K562 (cell line): Measurements from ENCODE around the gene ZP3. TPM values are rescaled to one million over a fixed set of nuclear protein-coding genes. Genes with fewer than 3 reads are reported as not detected.

Experiments
- ATAC-seq: fragments of 200-7000 bp; cut with Tn5 transposase; 3 replicates; pipeline ENCODE4 v1.9.1; 2020; ENCODE audit warnings: moderate library complexity
- BruUV-seq: library from RNA; stranded (reverse); fragments of 400-500 nt; replicated peaks from 2 replicates; lab custom pipeline; 2021; lab: Mats Ljungman, UMichigan
- CTCF ChIA-PET: fragments of 300-600 bp; formaldehyde crosslinking; extraction: SDS; loops from one replicate; lab custom pipeline; 2021; ENCODE audit warnings: low intra/inter-chr PET ratio; lab: Yijun Ruan, JAX
- POLR2A ChIA-PET: fragments of 300-600, 350-650 bp; sonication (Branson Sonifier 250); formaldehyde crosslinking; extraction: SDS; loops from one replicate; lab custom pipeline; 2021; ENCODE audit warnings: antibody characterized with exemption, inconsistent platforms; lab: Yijun Ruan, JAX
- DNase-seq, 4 experiments: peaks; one replicate each; pipeline versions ENCODE4 v3.0.0 to v3.0.0-alpha.2; 2011 to 2018; ENCODE audit warnings: low spot score in 3 of 4, mixed read lengths in 3 of 4; ENCODE audit errors: extremely low read depth in 1 of 4
- FAIRE-seq: peaks from 2 replicates; lab custom pipeline; 2011; peaks lifted over from hg19 to GRCh38; lab: Jason Lieb, UNC
- H2AFZ ChIP-seq: 2 replicates; pipeline ENCODE4 v1.6.0; 2011; ENCODE audit warnings: low read depth, low read length, control low read depth, inconsistent platforms
- H3K27ac ChIP-seq: fragments of 200-600 bp; 3 replicates; pipeline ENCODE4 v1.8.0; 2011; ENCODE audit warnings: low read depth, mild to moderate bottlenecking, control low read depth, inconsistent platforms, low read length, moderate library complexity, mixed read lengths; ENCODE audit errors: extremely low read depth
- H3K27me3 ChIP-seq, 2 experiments: fragments of 300-600 bp in 1 of 2; 2 replicates in 1 of 2; 3 replicates in 1 of 2; pipeline versions ENCODE4 v1.6.0 to v1.8.0; 2011; ENCODE audit warnings: inconsistent platforms in 2 of 2, low read length in 2 of 2, mild to moderate bottlenecking in 1 of 2, mixed read lengths in 1 of 2, moderate library complexity in 1 of 2; ENCODE audit not compliant: control insufficient read depth in 2 of 2, insufficient read depth in 2 of 2
- H3K36me3 ChIP-seq: fragments of 300-600 bp; 3 replicates; pipeline ENCODE4 v1.8.0; 2011; ENCODE audit warnings: mild to moderate bottlenecking, low read length, inconsistent platforms; ENCODE audit not compliant: control insufficient read depth, insufficient read depth
- H3K4me1 ChIP-seq, 2 experiments: fragments of 200-600 bp in 1 of 2; replicated peaks in 1 of 2; 2 replicates in 1 of 2; 3 replicates in 1 of 2; pipeline versions ENCODE4 v1.5.1 to v1.8.0; 2011; ENCODE audit warnings: inconsistent platforms in 2 of 2, low read length in 2 of 2, mild to moderate bottlenecking in 1 of 2, mixed read lengths in 1 of 2, moderate library complexity in 1 of 2; ENCODE audit not compliant: control insufficient read depth in 2 of 2, insufficient read depth in 2 of 2
- H3K4me2 ChIP-seq: 2 replicates; pipeline ENCODE4 v1.6.1; 2011; ENCODE audit warnings: low read length, control low read depth, inconsistent platforms, mixed read lengths; ENCODE audit not compliant: insufficient read depth
- H3K4me3 ChIP-seq: fragments of 200-600 bp; sonication (generic), shearing (Covaris generic); 2 replicates; pipeline ENCODE4 v1.5.1; 2016; ENCODE audit warnings: control low read depth, inconsistent platforms
- H3K79me2 ChIP-seq: fragments of 200-600 bp; 3 replicates; pipeline ENCODE4 v1.8.0; 2011; ENCODE audit warnings: low read length, inconsistent platforms; ENCODE audit not compliant: control insufficient read depth, insufficient read depth
- H3K9ac ChIP-seq, 2 experiments: 2 replicates each; pipeline versions ENCODE4 v1.6.0 to v1.6.1; 2011; ENCODE audit warnings: low read depth in 2 of 2, low read length in 2 of 2, control low read depth in 1 of 2, inconsistent platforms in 1 of 2, mild to moderate bottlenecking in 1 of 2, mixed read lengths in 1 of 2; ENCODE audit not compliant: insufficient read depth in 1 of 2
- H3K9me1 ChIP-seq: one replicate; pipeline ENCODE4 v1.6.0; 2011; ENCODE audit warnings: inconsistent platforms, mild to moderate bottlenecking, low read length, moderate library complexity; ENCODE audit not compliant: control insufficient read depth, insufficient read depth
- H3K9me3 ChIP-seq: replicated peaks from 2 replicates; pipeline ENCODE4 v1.5.1; 2011; ENCODE audit warnings: low read depth, low read length, inconsistent platforms; ENCODE audit not compliant: control insufficient read depth, insufficient read depth
- H4K20me1 ChIP-seq: replicated peaks from 2 replicates; pipeline ENCODE4 v1.6.1; 2011; ENCODE audit warnings: low read length, inconsistent platforms, mixed read lengths; ENCODE audit not compliant: control insufficient read depth, insufficient read depth
- ELF1 ChIP-seq: fragments of 200-800 bp; sonication (Bioruptor generic); IDR thresholded peaks from 2 replicates; pipeline ENCODE4 v1.6.1; 2016; ENCODE audit warnings: missing genetic modification characterization, missing compliant biosample characterization
- LEF1 ChIP-seq: fragments of 450-650 bp; IDR thresholded peaks from 2 replicates; pipeline ENCODE4 v1.6.1; 2016; ENCODE audit warnings: mild to moderate bottlenecking
- RAD21 ChIP-seq, 2 experiments: fragments of 250-450 bp in 1 of 2; fragments of 450-650 bp in 1 of 2; sonication (Bioruptor Pico) in 1 of 2; formaldehyde crosslinking in 1 of 2; IDR thresholded peaks in 1 of 2; conservative IDR thresholded peaks in 1 of 2; 2 replicates each; pipeline versions ENCODE4 v1.4.0 to v1.8.0; 2020 to 2022; ENCODE audit warnings: mild to moderate bottlenecking in 2 of 2, moderate library complexity in 1 of 2
- SIRT6 ChIP-seq: IDR thresholded peaks from one replicate; pipeline ENCODE4 v1.6.1; 2012; ENCODE audit warnings: low read depth, mild to moderate bottlenecking, control low read depth, inconsistent platforms, low read length, moderate library complexity
- WGBS: fragments of 100-300 bp; shearing (Covaris generic); methylation state at CpG from one replicate; pipeline ENCODE4 v1.1.6; 2016; ENCODE audit warnings: low coverage, mixed read lengths; ENCODE audit not compliant: insufficient coverage; ENCODE audit errors: missing lambda C conversion rate; 5-methylcytosine and 5-hydroxymethylcytosine counted together
- in situ Hi-C: fragments of 300-500 bp; cut with MboI; formaldehyde crosslinking; loops from 4 replicates; pipeline ENCODE4 v1.15.0; 2018; ENCODE audit warnings: inconsistent platforms, mixed read lengths
- intact Hi-C: fragments of 100-400 bp; cut with micrococcal nuclease; formaldehyde crosslinking; loops from 2 replicates; pipeline ENCODE4 v1.14.2; 2022
- polyA plus RNA-seq, 8 experiments: library from polyadenylated mRNA; depleted of rRNA in 4 of 8; stranded (reverse) in 5 of 8; unstranded in 3 of 8; fragments of >200 nt; fragmentation: Nextera tagmentation in 2 of 8; fragmentation: Illumina TruSeq in 1 of 8; extraction: Ambion mirVana in 2 of 8; extraction: Trizol in 1 of 8; gene quantifications; 2 replicates each; pipeline versions ENCODE4 v1.2.1 to v1.2.3, GENCODE V29; 2011 to 2014; ENCODE audit warnings: inconsistent platforms in 1 of 8, missing spikeins in 1 of 8
- total RNA-seq, 7 experiments: library from RNA; depleted of rRNA in 6 of 7; stranded (reverse); fragments of >200 nt in 6 of 7; fragmentation: Illumina TruSeq in 2 of 7; extraction: Trizol in 2 of 7; gene quantifications; 2 replicates each; pipeline versions ENCODE4 v1.2.1 to v1.2.3, GENCODE V29; 2011 to 2021; ENCODE audit warnings: low replicate concordance in 1 of 7
- TF ChIP-seq, protein P1 (sequence below): fragments of 250-450 bp; sonication (Bioruptor Pico); IDR thresholded peaks from 2 replicates; pipeline ENCODE4 v1.5.0; 2021
- TF ChIP-seq, protein P2 (sequence below): fragments of 200-800 bp; sonication (Bioruptor generic); IDR thresholded peaks from 2 replicates; pipeline ENCODE4 v1.6.1; 2017; ENCODE audit warnings: missing genetic modification characterization, missing compliant biosample characterization
- TF ChIP-seq, protein P3 (sequence below): fragments of 250-450 bp; sonication (Bioruptor Pico); IDR thresholded peaks from 2 replicates; pipeline ENCODE4 v1.5.0; 2021
- TF ChIP-seq, protein P4 (sequence below), 2 experiments: IDR thresholded peaks in 1 of 2; conservative IDR thresholded peaks in 1 of 2; 2 replicates each; pipeline ENCODE4 v1.6.1; 2016; ENCODE audit warnings: low read depth in 2 of 2, mild to moderate bottlenecking in 1 of 2, missing compliant biosample characterization in 1 of 2, missing genetic modification characterization in 1 of 2, moderate library complexity in 1 of 2
- TF ChIP-seq, protein P5 (sequence below): IDR thresholded peaks from 2 replicates; pipeline ENCODE4 v1.6.1; 2016; ENCODE audit warnings: missing genetic modification characterization, missing compliant biosample characterization

Gene ZP3
- total and polyA plus RNA-seq, 9 of the 15 experiments (the other 6 are each of a cell fraction or from before 2014, with no cell fraction given): 1.4 to 3.8 (median 2.4) TPM

DNA sequence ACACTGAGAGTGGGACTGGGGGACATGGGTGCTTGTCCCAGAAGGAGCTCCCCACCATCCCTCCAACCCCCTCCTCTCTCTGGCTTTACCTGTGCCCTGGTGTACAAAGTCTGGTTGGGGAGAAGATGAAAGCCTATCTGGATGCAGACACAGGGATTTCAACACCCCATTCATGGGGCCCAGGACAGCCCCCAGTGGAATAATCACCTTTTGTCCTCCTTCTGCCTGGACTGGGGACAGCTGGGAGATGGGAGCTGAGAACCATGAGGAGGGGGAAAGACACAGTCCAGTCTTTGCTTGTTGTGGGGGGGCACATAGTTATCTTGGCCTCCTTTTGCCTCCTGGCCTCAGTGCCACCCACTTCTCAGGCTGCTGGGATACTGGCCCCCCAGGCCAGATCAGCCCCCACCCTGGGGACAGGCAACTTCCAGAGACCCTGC lies 16.6 kb upstream of the ZP3 start (continued):
- TF ChIP-seq, protein P1, sequence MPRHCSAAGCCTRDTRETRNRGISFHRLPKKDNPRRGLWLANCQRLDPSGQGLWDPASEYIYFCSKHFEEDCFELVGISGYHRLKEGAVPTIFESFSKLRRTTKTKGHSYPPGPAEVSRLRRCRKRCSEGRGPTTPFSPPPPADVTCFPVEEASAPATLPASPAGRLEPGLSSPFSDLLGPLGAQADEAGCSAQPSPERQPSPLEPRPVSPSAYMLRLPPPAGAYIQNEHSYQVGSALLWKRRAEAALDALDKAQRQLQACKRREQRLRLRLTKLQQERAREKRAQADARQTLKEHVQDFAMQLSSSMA (CRISPR knock-in tag): no peak

DNA sequence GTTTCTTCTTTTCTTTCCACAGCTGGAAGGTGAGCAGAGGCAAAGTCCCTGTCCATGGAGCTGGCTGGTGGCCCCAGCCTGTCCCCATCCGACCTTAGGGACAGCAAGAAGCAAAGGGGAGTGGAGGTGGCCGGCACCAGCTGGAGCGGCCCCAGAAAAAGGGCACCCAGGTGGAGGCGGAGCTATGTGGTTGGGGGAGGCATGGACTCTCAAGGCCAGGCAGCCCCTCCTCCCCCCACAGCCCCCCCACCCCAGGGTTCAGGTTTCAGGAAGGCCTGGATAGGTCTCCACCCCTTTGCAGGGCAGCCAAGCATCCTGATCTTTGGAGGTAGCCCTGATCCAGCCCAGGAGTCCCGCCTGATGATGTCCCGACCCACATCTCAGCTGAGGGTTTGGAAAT lies 15.2 kb upstream of the ZP3 start, which contains the start of gene SSC4D:
TSS of gene SSC4D (minus strand) at position 161 of the 400 bp plus-strand sequence. CDS start 5,258 bp downstream, outside the sequence.
- in situ Hi-C loops: no loop called here
- peak; percentile 80 for TF ChIP-seq ELF1 (tag)
- TF ChIP-seq LEF1: no peak
- TF ChIP-seq, protein P2, sequence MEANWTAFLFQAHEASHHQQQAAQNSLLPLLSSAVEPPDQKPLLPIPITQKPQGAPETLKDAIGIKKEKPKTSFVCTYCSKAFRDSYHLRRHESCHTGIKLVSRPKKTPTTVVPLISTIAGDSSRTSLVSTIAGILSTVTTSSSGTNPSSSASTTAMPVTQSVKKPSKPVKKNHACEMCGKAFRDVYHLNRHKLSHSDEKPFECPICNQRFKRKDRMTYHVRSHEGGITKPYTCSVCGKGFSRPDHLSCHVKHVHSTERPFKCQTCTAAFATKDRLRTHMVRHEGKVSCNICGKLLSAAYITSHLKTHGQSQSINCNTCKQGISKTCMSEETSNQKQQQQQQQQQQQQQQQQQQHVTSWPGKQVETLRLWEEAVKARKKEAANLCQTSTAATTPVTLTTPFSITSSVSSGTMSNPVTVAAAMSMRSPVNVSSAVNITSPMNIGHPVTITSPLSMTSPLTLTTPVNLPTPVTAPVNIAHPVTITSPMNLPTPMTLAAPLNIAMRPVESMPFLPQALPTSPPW (CRISPR knock-in tag): peak; percentile 88
- TF ChIP-seq, protein P3, sequence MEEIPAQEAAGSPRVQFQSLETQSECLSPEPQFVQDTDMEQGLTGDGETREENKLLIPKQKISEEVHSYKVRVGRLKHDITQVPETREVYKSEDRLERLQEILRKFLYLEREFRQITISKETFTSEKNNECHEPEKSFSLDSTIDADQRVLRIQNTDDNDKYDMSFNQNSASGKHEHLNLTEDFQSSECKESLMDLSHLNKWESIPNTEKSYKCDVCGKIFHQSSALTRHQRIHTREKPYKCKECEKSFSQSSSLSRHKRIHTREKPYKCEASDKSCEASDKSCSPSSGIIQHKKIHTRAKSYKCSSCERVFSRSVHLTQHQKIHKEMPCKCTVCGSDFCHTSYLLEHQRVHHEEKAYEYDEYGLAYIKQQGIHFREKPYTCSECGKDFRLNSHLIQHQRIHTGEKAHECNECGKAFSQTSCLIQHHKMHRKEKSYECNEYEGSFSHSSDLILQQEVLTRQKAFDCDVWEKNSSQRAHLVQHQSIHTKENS: no peak
- TF ChIP-seq, protein P4, sequence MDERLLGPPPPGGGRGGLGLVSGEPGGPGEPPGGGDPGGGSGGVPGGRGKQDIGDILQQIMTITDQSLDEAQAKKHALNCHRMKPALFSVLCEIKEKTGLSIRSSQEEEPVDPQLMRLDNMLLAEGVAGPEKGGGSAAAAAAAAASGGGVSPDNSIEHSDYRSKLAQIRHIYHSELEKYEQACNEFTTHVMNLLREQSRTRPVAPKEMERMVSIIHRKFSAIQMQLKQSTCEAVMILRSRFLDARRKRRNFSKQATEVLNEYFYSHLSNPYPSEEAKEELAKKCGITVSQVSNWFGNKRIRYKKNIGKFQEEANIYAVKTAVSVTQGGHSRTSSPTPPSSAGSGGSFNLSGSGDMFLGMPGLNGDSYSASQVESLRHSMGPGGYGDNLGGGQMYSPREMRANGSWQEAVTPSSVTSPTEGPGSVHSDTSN (CRISPR knock-in tag; IDR thresholded peaks at IDR 0.05; ENCODE audit: low read depth): no peak
- TF ChIP-seq, protein P4 (tag; conservative IDR thresholded peaks at IDR 0.05; ENCODE audit: low read depth): no peak
- no peak for TF ChIP-seq RAD21 (CRISPR knock-in tag; conservative IDR thresholded peaks at IDR 0.05 in 1 of 2, IDR thresholded peaks at IDR 0.05 in 1 of 2)
- TF ChIP-seq, protein P5, sequence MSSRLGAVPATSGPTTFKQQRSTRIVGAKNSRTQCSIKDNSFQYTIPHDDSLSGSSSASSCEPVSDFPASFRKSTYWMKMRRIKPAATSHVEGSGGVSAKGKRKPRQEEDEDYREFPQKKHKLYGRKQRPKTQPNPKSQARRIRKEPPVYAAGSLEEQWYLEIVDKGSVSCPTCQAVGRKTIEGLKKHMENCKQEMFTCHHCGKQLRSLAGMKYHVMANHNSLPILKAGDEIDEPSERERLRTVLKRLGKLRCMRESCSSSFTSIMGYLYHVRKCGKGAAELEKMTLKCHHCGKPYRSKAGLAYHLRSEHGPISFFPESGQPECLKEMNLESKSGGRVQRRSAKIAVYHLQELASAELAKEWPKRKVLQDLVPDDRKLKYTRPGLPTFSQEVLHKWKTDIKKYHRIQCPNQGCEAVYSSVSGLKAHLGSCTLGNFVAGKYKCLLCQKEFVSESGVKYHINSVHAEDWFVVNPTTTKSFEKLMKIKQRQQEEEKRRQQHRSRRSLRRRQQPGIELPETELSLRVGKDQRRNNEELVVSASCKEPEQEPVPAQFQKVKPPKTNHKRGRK: no peak
- no peak for TF ChIP-seq SIRT6

More for the DNA sequence above, 15.2 kb upstream of the ZP3 start, which contains the start of gene SSC4D:
- Histone ChIP-seq H3K79me2 (no peaks in the 10 kb centered on the region), H3K27ac (no peak within 1 kb of the TSS), H2AFZ (no peak within 1 kb of the TSS), H3K9me3 (no peaks in the 10 kb centered on the region), H3K4me2 (no peak within 1 kb of the TSS), H4K20me1 (no peaks in the 10 kb centered on the region), H3K4me3 (no peak within 1 kb of the TSS), H3K9ac (peak within 1 kb of the TSS in 1 of 2 experiments; percentile 86; a peak in 1 of 4 replicates), H3K9me1 (no peaks in the 10 kb centered on the region), H3K36me3 (peaks cover 4% of the 10 kb centered on the region; the same call in 2 of the 3 replicates), H3K4me1 (peaks cover 10 to 12% of the 10 kb centered on the region in 2 experiments; a peak in 3 of 5 replicates), H3K27me3 (no peaks in the 10 kb centered on the region)
- POLR2A ChIA-PET: interaction anchor here (1.0 kb wide), 3 partner anchors 10 to 15 kb away, joined by 3 to 4 read pairs (median 3); no protein-coding TSS in a partner anchor
- no TSS peak for BruUV-seq
- peak; percentile 70 to 80 (median 73) for DNase-seq
- CTCF ChIA-PET: no interaction called here
- WGBS: 47% methylated on average over 6 of the region's 6 CpGs
- intact Hi-C loops: no loop called here
- peak; percentile 86 for ATAC-seq
- FAIRE-seq: peak; percentile 19
